ENCODE measurements around the gene PPP1R13B.
"Not testable (repeated sequence)": the region's sequence is repeated elsewhere in the genome, so short reads cannot be mapped to it uniquely, and the experiment has no call there.

PPP1R13B gene

GRCh38 chr14:103803661-103804060 is 43.7 kb downstream of the PPP1R13B start:
- in situ Hi-C loops (cut with MboI; ENCODE audit: low sequenced_read_pairs) = loop anchor here (25.0 kb wide), 1 partner anchor 184 kb away; no protein-coding TSS in a partner anchor

GRCh38 chr14:103802356-103802755 is 45.0 kb downstream of the PPP1R13B start:
- in situ Hi-C loops (cut with MboI; ENCODE audit: low sequenced_read_pairs) = loop anchor here (25.0 kb wide), 1 partner anchor 185 kb away; no protein-coding TSS in a partner anchor

- in situ Hi-C loops (cut with MboI; ENCODE audit: low sequenced_read_pairs) = loop anchor here (25.0 kb wide), 1 partner anchor 186 kb away; no protein-coding TSS in a partner anchor
These were observed 45.9 kb downstream of the PPP1R13B start for GRCh38 chr14:103801459-103801858.

GRCh38 chr14:103793192-103793591 is 54.2 kb downstream of the PPP1R13B start:
- in situ Hi-C loops (cut with MboI; ENCODE audit: low sequenced_read_pairs) = not testable (repeated sequence)

GRCh38 chr14:103788086-103788485 is 59.3 kb downstream of the PPP1R13B start:
- in situ Hi-C loops (cut with MboI; ENCODE audit: low sequenced_read_pairs) = no loop called here

GRCh38 chr14:103782376-103782775 is 65.0 kb downstream of the PPP1R13B start:
- in situ Hi-C loops (cut with MboI; ENCODE audit: low sequenced_read_pairs) = no loop called here

- in situ Hi-C loops (cut with MboI; ENCODE audit: low sequenced_read_pairs) = not testable (repeated sequence)
These were observed 71.1 kb downstream of the PPP1R13B start for GRCh38 chr14:103776319-103776718.

- in situ Hi-C loops (cut with MboI; ENCODE audit: low sequenced_read_pairs) = no loop called here
These were observed 71.9 kb downstream of the PPP1R13B start for GRCh38 chr14:103775506-103775905.

- in situ Hi-C loops (cut with MboI; ENCODE audit: low sequenced_read_pairs) = no loop called here
These were observed 73.9 kb downstream of the PPP1R13B start for GRCh38 chr14:103773521-103773920.

GRCh38 chr14:103772078-103772712 is 75.2 kb downstream of the PPP1R13B start:
- in situ Hi-C loops (cut with MboI; ENCODE audit: low sequenced_read_pairs) = no loop called here

- in situ Hi-C loops (cut with MboI; ENCODE audit: low sequenced_read_pairs) = no loop called here
These were observed 76.5 kb downstream of the PPP1R13B start for GRCh38 chr14:103770902-103771301.

GRCh38 chr14:103770500-103770899 is 76.9 kb downstream of the PPP1R13B start:
- in situ Hi-C loops (cut with MboI; ENCODE audit: low sequenced_read_pairs) = no loop called here

GRCh38 chr14:103767336-103767894 is 80.0 kb downstream of the PPP1R13B start:
- in situ Hi-C loops (cut with MboI; ENCODE audit: low sequenced_read_pairs) = no loop called here

GRCh38 chr14:103765526-103765925 is 81.8 kb downstream of the PPP1R13B start:
- in situ Hi-C loops (cut with MboI; ENCODE audit: low sequenced_read_pairs) = no loop called here

- in situ Hi-C loops (cut with MboI; ENCODE audit: low sequenced_read_pairs) = no loop called here
These were observed 83.5 kb downstream of the PPP1R13B start for GRCh38 chr14:103763730-103764488.

GRCh38 chr14:103762541-103762940 is 84.8 kb downstream of the PPP1R13B start:
- in situ Hi-C loops (cut with MboI; ENCODE audit: low sequenced_read_pairs) = no loop called here

- in situ Hi-C loops (cut with MboI; ENCODE audit: low sequenced_read_pairs) = no loop called here
These were observed 85.3 kb downstream of the PPP1R13B start for GRCh38 chr14:103762036-103762435.

GRCh38 chr14:103758059-103758776 is 89.2 kb downstream of the PPP1R13B start:
- in situ Hi-C loops (cut with MboI; ENCODE audit: low sequenced_read_pairs) = no loop called here

GRCh38 chr14:103755060-103755459 is 92.3 kb downstream of the PPP1R13B start:
- in situ Hi-C loops (cut with MboI; ENCODE audit: low sequenced_read_pairs) = no loop called here

GRCh38 chr14:103753774-103754173 is 93.6 kb downstream of the PPP1R13B start:
- in situ Hi-C loops (cut with MboI; ENCODE audit: low sequenced_read_pairs) = no loop called here

GRCh38 chr14:103749860-103750259 is 97.5 kb downstream of the PPP1R13B start:
- in situ Hi-C loops (cut with MboI; ENCODE audit: low sequenced_read_pairs) = no loop called here

Measured in HL-60/S4 treated with retinoic acid at 250 ng/mL for 4 days and 3 days (cell line).